K562 (cell line): ENCODE results near the gene KRT83.

Experiments used
- BCLAF1 ChIP-seq, 2 experiments: fragments of 450-650 bp in 1 of 2; IDR thresholded peaks; 2 replicates each; pipeline ENCODE4 v1.6.1; 2011 to 2017; ENCODE audit warnings: low read depth in 2 of 2, antibody characterized with exemption in 1 of 2, borderline replicate concordance in 1 of 2, low read length in 1 of 2, mild to moderate bottlenecking in 1 of 2, mixed read lengths in 1 of 2; ENCODE audit not compliant: control insufficient read depth in 1 of 2
- CTCF ChIP-seq, 3 experiments: IDR thresholded peaks in 2 of 3; conservative IDR thresholded peaks in 1 of 3; 2 replicates each; pipeline ENCODE4 v1.5.1; 2011 to 2012; ENCODE audit warnings: low read length in 3 of 3, mild to moderate bottlenecking in 3 of 3, control low read depth in 2 of 3, improper control_type of control experiment in 1 of 3, inconsistent platforms in 1 of 3, low read depth in 1 of 3, mixed read lengths in 1 of 3, moderate library complexity in 1 of 3; ENCODE audit not compliant: insufficient read depth in 2 of 3
- HDAC2 ChIP-seq: fragments of 450-650 bp; IDR thresholded peaks from 2 replicates; pipeline ENCODE4 v1.6.1; 2016; ENCODE audit warnings: mild to moderate bottlenecking
- SREBF2 ChIP-seq: sonication (generic); formaldehyde crosslinking; IDR thresholded peaks from 2 replicates; pipeline ENCODE4 v1.4.0; 2020; ENCODE audit warnings: mild to moderate bottlenecking, missing genetic modification reagents
- UBTF ChIP-seq, 2 experiments: IDR thresholded peaks; 2 replicates each; pipeline ENCODE4 v1.6.1; 2012; ENCODE audit warnings: improper control_type of control experiment in 2 of 2, low read depth in 2 of 2, low read length in 2 of 2, borderline replicate concordance in 1 of 2
- ZBTB40 ChIP-seq, 2 experiments: fragments of 450-650 bp in 1 of 2; sonication (generic) in 1 of 2; formaldehyde crosslinking in 1 of 2; IDR thresholded peaks; 2 replicates each; pipeline versions ENCODE4 v1.7.1 to v1.9.0; 2016 to 2022; ENCODE audit warnings: inconsistent platforms in 1 of 2, mild to moderate bottlenecking in 1 of 2, missing genetic modification reagents in 1 of 2
- ZNF140 ChIP-seq: fragments of 250-450 bp; sonication (Bioruptor Pico); IDR thresholded peaks from 2 replicates; pipeline ENCODE4 v1.8.0; 2021; ENCODE audit warnings: moderate library complexity, mild to moderate bottlenecking, inconsistent platforms

GRCh38 chr12:52351196-52352059, 30.2 kb upstream of the KRT83 start:
- TF ChIP-seq ZBTB40 (IDR thresholded peaks at IDR 0.05) (no peak), ZBTB40 (CRISPR knock-in tag; IDR thresholded peaks at IDR 0.05) (no peak), CTCF (IDR thresholded peaks at IDR 0.05 in 2 of 3, conservative IDR thresholded peaks at IDR 0.05 in 1 of 3; ENCODE audit: insufficient read depth in 2 of 3, low read depth in 1 of 3, low read length in 3 of 3) (no peak), ZNF140 (CRISPR knock-in tag) (no peak), HDAC2 (no peak), UBTF (IDR thresholded peaks at IDR 0.05; ENCODE audit: borderline replicate concordance in 1 of 2, low read depth in 2 of 2, low read length in 2 of 2) (no peak), BCLAF1 (IDR thresholded peaks at IDR 0.05; ENCODE audit: borderline replicate concordance in 1 of 2, control insufficient read depth in 1 of 2, low read depth in 2 of 2, low read length in 1 of 2) (no peak), SREBF2 (CRISPR knock-in tag) (no peak)
